GM21423 (cell line): ENCODE results near the gene AMY1C.
A peak's percentile ranks its signal among the peaks of the same experiment; 100 is the strongest.
"Not testable (repeated sequence)": the region's sequence is repeated elsewhere in the genome, so short reads cannot be mapped to it uniquely, and the experiment has no call there.

Experiments used
- ATAC-seq: cut with Tn5 transposase; IDR thresholded peaks from one replicate; pipeline ENCODE4 v1.9.1; 2021; ENCODE audit warnings: mild to moderate bottlenecking, moderate library complexity; ENCODE audit not compliant: unreplicated experiment

Gene AMY1C

DNA sequence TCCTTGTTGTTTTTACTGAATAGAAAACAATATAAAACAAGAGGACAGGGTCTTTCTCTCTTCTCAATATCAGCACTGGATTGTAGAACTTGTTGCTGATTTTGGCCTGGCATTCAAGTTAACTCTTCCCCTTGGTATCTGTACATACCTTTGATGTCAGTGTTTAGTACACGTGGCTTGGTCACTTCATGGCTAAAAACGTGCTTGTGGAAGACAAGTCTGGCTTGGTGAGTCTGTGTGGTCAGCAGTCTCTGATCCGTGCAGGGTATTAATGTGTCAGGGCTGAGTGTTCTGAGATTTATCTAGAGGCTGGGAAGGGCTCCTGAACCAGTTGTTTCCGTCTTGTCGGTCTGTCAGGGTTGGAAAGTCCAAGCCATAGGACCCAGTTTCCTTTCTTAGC lies at the start of gene AMY1C:
AMY1C (plus strand) TSS at position 301 of the 400 bp plus-strand sequence. CDS start 572 bp downstream, outside the sequence.
- not testable (repeated sequence) for ATAC-seq

DNA sequence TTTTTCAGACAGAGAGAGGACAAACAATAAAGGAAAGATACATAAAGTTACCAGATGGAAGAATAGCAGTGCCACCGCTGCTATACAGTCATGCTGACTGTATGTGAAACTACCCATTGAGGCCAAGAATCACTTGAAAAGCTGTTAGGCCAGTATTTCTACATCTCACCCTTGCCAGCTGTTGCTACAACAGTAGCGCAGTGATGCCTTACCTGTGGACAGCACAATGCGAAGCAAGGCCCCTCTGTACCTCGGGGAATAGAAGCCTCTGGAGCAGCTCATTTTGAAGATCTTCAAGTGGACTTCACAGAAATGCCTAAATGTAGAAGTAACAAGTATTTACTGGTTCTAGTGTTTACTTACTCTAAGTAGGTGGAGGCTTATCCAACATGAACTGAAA lies 49.0 kb upstream of the AMY1C start:
- not testable (repeated sequence) for ATAC-seq

DNA sequence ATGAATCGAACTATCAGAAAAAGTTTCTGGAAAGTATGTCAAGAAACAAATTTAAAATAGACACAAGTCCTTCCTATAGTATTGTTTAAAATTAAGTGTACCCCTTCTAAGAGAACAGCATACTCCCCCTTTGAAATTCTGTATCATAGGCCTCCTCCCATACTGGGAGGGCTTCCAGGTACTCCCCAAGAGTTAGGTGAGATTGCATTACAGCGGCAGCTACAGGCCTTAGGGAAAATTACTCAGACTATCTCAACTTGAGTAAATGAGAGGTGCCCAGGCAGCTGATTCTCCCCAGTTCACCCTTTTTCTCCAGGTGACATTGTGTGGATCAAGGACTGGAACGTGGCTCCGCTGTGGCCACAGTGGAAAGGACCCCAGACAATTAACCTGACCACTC lies 48.4 kb upstream of the AMY1C start:
- not testable (repeated sequence) for ATAC-seq

DNA sequence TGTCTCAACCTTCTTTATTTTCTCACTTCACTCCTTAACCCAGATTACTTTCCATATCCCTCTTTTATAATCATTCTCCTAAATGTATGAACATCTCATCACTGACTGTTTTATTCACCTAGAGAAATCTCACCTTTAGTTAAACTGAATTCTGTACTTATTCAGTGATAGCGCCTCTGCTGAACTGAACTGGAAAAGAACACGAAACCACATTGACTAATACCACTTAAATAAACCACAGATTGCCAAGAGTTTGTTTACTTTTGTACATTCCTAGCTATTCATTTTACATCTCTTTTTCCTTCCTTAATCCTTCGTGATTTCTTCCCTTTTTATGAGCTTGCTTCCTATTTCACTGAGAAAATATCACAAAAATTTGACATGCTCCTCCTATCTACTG lies 42.0 kb upstream of the AMY1C start:
- ATAC-seq, result not testable (repeated sequence)

DNA sequence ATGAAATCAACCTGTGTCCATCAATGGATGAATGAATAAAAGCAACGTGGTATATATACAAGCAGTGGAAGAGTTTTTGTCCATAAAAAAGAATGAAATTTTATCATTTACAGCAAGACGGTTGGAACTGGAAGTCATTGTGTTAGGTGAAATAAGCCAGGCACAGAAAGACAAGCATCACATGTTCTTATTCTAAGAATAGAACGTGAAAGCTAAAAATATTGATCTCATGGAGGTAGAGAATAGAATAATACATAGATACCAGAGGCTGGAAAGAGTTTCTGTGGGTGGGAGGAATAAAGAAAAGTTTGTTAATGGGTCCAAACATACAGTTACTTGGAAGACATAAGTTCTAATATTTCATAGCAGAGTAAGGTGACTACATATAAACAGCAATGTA lies 39.3 kb upstream of the AMY1C start:
- ATAC-seq, result not testable (repeated sequence)

DNA sequence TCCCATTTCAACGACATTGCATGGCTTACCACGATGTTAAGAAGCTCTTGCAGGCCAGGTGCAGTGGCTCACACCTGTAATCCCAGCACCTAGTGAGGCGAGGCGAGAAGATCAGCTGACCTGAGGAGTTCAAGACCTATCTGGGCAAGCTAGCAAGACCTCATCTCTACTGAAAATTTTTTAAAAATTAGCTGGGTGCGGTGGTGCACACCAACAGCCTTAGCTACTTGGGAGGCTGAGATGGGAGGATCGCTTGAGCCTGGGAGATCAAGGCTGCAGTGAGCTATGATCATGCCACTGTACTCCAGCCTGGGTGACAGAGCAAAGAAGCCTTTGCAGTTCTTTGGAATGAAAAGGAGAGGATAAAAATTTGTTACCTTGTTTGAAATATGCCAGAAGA lies 32.3 kb upstream of the AMY1C start:
- ATAC-seq, result not testable (repeated sequence)

DNA sequence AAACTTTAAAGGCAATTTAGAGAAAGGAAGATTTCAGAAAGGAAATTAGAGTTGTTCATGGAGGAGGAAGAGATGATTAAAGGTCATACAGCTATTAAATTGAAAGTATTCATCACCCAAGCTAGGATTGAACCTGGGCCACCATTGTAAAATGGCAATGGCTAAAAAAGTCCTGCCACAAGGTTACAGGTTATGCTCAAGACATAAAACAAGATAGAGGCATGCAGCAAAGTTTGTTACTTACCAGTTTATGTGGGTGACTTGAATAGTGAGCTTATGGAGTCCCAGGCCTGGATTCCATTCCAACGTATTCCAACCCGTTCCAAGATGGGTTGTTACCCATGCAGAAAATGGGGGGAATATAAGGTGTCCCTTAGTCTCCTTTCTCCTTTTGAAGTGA lies 28.2 kb upstream of the AMY1C start:
- not testable (repeated sequence) for ATAC-seq

DNA sequence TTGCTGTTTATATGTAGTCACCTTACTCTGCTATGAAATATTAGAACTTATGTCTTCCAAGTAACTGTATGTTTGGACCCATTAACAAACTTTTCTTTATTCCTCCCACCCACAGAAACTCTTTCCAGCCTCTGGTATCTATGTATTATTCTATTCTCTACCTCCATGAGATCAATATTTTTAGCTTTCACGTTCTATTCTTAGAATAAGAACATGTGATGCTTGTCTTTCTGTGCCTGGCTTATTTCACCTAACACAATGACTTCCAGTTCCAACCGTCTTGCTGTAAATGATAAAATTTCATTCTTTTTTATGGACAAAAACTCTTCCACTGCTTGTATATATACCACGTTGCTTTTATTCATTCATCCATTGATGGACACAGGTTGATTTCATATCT lies 14.4 kb upstream of the AMY1C start:
- ATAC-seq, result not testable (repeated sequence)

DNA sequence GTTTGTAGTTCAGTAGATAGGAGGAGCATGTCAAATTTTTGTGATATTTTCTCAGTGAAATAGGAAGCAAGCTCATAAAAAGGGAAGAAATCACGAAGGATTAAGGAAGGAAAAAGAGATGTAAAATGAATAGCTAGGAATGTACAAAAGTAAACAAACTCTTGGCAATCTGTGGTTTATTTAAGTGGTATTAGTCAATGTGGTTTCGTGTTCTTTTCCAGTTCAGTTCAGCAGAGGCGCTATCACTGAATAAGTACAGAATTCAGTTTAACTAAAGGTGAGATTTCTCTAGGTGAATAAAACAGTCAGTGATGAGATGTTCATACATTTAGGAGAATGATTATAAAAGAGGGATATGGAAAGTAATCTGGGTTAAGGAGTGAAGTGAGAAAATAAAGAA lies 11.7 kb upstream of the AMY1C start:
- ATAC-seq, result not testable (repeated sequence)

DNA sequence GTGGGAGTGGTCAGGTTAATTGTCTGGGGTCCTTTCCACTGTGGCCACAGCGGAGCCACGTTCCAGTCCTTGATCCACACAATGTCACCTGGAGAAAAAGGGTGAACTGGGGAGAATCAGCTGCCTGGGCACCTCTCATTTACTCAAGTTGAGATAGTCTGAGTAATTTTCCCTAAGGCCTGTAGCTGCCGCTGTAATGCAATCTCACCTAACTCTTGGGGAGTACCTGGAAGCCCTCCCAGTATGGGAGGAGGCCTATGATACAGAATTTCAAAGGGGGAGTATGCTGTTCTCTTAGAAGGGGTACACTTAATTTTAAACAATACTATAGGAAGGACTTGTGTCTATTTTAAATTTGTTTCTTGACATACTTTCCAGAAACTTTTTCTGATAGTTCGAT lies 5.2 kb upstream of the AMY1C start:
- ATAC-seq, result not testable (repeated sequence)

DNA sequence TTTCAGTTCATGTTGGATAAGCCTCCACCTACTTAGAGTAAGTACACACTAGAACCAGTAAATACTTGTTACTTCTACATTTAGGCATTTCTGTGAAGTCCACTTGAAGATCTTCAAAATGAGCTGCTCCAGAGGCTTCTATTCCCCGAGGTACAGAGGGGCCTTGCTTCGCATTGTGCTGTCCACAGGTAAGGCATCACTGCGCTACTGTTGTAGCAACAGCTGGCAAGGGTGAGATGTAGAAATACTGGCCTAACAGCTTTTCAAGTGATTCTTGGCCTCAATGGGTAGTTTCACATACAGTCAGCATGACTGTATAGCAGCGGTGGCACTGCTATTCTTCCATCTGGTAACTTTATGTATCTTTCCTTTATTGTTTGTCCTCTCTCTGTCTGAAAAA lies 4.7 kb upstream of the AMY1C start:
- not testable (repeated sequence) for ATAC-seq

DNA sequence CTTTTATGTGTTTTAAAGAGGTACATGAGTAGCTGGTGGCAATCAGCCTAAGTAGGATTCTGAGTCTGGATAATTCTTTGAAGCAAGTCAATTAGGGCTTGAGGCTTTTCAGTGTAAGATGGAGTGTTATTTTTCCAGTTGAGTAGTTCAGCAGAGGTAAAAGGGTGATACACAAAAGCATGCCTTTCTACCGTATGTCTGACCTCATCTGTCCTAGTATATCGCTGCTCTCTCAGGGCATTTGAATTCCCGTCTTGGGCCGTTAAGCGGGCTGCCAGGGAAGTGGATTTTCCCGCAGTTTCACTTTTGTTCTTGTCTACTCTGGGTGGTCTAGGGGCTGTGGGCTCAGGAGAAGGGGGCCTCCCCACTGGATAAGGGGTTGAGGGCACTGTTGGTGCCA lies 1.4 kb upstream of the AMY1C start:
- not testable (repeated sequence) for ATAC-seq

DNA sequence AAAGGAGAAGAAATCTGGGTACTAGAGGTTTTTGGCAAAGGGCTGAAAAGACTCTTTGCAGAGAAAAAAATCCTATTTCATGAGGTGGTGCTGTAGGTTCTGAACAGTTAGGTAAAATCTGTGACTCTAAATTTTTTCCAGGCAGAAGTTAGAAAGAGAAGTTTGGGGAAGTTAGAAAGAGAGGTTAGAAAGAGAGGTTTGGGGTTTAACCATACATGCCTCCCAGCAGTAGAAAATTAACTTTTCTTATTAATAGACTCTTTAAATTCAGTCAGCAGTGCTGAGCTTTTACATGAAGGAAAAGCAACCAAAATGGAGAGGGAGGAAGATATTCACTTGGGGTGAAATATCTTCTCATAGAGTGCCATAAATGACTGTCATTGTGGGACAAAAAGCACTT lies 12.2 kb downstream of the AMY1C start:
- ATAC-seq, result peak; percentile 56

DNA sequence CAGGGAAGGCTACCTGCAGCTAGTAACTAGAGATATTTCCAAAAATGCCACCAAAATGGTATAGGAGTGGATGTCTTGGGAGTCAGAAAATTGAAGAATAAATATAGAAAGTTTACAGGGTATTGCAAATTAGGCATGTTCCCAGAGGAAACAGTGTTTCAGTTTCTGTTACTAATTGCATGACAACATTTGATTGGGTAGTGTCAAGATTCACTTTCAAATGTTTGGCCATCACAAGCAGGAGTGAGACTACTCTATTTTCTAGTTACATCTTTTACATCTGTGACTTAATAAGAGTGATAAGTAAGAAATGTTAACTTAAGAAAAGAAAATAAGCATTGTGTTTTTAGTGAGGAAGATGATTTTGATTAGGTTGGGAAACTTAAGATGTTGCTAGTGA lies 30.2 kb downstream of the AMY1C start:
- peak; percentile 47 for ATAC-seq

DNA sequence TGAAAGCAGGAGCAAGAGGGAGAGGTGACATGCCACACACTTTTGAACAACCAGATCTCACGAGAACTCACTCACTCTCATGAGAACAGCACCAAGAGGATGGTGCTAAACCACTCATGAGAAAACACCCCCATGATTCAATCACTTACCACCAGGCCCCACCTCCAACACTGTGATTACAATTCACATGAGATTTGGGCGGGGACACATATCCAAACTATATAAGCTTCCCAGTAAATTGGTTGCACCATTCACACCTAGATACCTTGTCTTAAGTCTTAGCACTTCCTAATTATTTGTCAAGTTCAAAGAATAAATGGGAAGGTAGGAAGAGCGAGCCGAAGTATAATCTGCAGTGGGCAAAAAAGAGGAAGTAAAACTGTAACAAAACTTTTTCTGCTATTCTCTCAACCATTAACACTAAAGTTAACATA lies 34.3 kb downstream of the AMY1C start:
- ATAC-seq, result peak; percentile 57

DNA sequence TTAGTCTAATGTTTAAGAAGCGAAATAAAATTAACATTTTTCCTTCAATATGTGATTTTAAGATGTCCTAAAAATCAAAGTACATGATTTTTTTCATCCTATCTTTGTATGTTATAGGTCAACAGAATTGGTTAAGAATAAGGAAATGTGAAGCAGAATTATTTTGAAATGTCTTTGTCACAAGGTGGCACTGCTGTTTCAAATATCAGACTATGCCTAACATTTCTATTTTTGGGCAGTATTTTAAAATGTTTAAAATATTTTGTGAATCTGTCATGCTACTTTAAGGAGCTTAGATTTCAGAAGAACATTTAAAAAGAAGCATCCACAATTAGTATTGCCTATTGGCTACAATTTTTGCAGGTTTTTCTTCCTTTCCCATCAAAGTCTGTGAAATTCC lies 38.7 kb downstream of the AMY1C start:
- no peak for ATAC-seq

DNA sequence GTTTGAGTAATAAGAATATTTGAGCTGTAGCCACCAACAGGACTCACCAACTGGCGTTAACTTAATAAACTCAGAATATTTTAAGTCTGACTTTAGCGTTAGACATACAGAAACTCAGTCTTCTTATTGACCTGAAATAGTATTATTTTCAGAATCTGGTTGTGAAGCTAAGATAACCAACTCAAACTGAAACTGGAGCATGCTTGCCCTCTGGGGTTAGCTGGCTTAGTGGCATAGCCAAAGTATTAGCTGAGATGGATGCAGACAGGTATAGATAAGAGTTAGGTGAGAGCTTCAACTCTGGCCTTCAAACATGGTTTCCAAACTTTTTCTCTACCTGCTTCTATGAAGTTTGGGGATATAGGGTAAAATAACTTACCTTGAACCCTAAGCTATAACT lies 40.5 kb downstream of the AMY1C start:
- no peak for ATAC-seq
